NT2/D1 (cell line): ENCODE measurements around the gene PTPN6.

ENCODE experiments used
- SUZ12 ChIP-seq: IDR thresholded peaks from 2 replicates; pipeline ENCODE4 v1.6.1; 2011; ENCODE audit not compliant: insufficient read length, insufficient read depth; ENCODE audit errors: extremely low read depth
- YY1 ChIP-seq: IDR thresholded peaks from 2 replicates; pipeline ENCODE4 v1.6.1; 2011; ENCODE audit not compliant: insufficient read length, insufficient read depth
- ZNF274 ChIP-seq: IDR thresholded peaks from 2 replicates; pipeline ENCODE4 v1.6.1; 2011; ENCODE audit warnings: mild to moderate bottlenecking, low read depth, low read length

- TF ChIP-seq ZNF274, result no peak
- no peak for TF ChIP-seq SUZ12
- TF ChIP-seq YY1, result no peak
Measured at GRCh38 chr12:6934110-6934509, 17.0 kb upstream of the PTPN6 start.
